Adipose tissue (tissue), 3 donors: ENCODE measurements around the gene MAGIX. TPM values are rescaled to one million over a fixed set of nuclear protein-coding genes. Genes with fewer than 3 reads are reported as not detected.

Experiments used
- H3K27ac ChIP-seq: one replicate; pipeline ENCODE4 v1.5.1; 2013; ENCODE audit warnings: low read depth, low read length
- WGBS, 3 donors: extraction: QIAGEN DNeasy Blood & Tissue Kit; methylation state at CpG; one replicate each; pipeline ENCODE4 v1.1.7; 2013; 5-methylcytosine and 5-hydroxymethylcytosine counted together
- polyA plus RNA-seq, 3 donors: library from polyadenylated mRNA; stranded (reverse); fragments of 200-250 nt; gene quantifications; one replicate each; pipeline ENCODE4 v1.2.3, GENCODE V29; 2013
- donor health status: healthy with polysubstance abuse.
- donor health status: Bipolar disorder and iron deficiency.
- donor health status: healthy.

Gene MAGIX
- polyA plus RNA-seq, 3 donors, result 3.3 to 12.7 (median 3.4) TPM

DNA sequence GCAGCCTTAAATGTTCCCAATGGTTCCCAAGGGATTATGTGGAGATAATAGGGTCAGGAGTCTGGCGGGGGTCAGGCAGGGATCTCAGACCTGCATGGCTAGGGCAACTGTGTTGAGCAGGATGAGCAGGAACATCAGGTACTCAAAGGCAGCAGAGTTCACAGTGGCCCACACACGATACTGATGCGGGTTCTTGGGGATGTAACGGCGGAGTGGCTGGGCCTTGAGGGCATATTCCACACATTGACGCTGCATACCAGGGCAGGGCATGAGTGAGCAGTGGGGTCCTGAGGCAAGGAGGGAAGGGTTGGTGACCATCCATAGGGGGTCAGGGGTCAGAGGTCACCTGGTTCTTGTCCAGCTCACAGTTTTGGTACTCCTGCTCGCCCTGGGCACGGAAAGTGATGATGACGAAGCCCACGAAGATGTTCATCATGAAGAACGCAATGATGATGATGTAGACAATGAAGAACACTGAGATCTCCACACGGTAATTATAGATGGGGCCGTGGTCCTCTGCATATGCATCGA, 52.5 kb downstream of the MAGIX start:
- H3K27ac ChIP-seq, result no peak overlapping the region
- 76 to 87% (median 81%) methylated on average over 8 to 14 of the region's 14 CpGs for WGBS, 3 donors

Other genes starting within 250 kb of the MAGIX start
- 1 to 10 TPM; 2.9 to 4.8 (median 3.5) TPM for gene PIM2, start 243.7 kb upstream of the MAGIX start, polyA plus RNA-seq
- gene OTUD5, start 205.2 kb upstream of the MAGIX start, polyA plus RNA-seq, result 10 to 100 TPM; 17.6 to 37.9 (median 31.4) TPM
- gene KCND1, start 190.9 kb upstream of the MAGIX start, polyA plus RNA-seq, result 1 to 10 TPM in 2 of 3 donors, under 1 TPM in 1; 0.46 to 4.7 (median 1.0) TPM
- gene GRIPAP1, start 160.5 kb upstream of the MAGIX start, polyA plus RNA-seq, result 10 to 100 TPM; 13.8 to 25.9 (median 22.2) TPM
- 10 to 100 TPM; 14.9 to 83.9 (median 71.1) TPM for gene TFE3, start 119.4 kb upstream of the MAGIX start, polyA plus RNA-seq
- gene CCDC120, start 103.8 kb upstream of the MAGIX start, polyA plus RNA-seq, result 1 to 10 TPM; 1.4 to 3.8 (median 2.4) TPM
- 10 to 100 TPM in 2 of 3 donors, 1 to 10 TPM in 1; 5.9 to 25.4 (median 15.8) TPM for gene PRAF2, start 88.8 kb upstream of the MAGIX start, polyA plus RNA-seq
- gene WDR45, start 82.9 kb upstream of the MAGIX start, polyA plus RNA-seq, result 10 to 100 TPM; 49.9 to 92.9 (median 88.5) TPM
- 10 to 100 TPM in 2 of 3 donors, 1 to 10 TPM in 1; 8.7 to 19.0 (median 12.9) TPM for gene GPKOW, start 39.0 kb upstream of the MAGIX start, polyA plus RNA-seq
- gene PLP2, start 9.1 kb downstream of the MAGIX start, polyA plus RNA-seq, result 100 to 1,000 TPM in 2 of 3 donors, 10 to 100 TPM in 1; 82.9 to 246 (median 116) TPM
- 1 to 10 TPM; 6.0 to 8.4 (median 7.8) TPM for gene PRICKLE3, start 23.6 kb downstream of the MAGIX start, polyA plus RNA-seq
- 1 to 10 TPM; 1.4 to 6.8 (median 2.1) TPM for gene SYP, start 37.4 kb downstream of the MAGIX start, polyA plus RNA-seq
- gene CACNA1F, start 70.6 kb downstream of the MAGIX start, polyA plus RNA-seq, result under 1 TPM; 0.10 to 0.79 (median 0.10) TPM
- gene CCDC22, start 72.7 kb downstream of the MAGIX start, polyA plus RNA-seq, result 10 to 100 TPM in 1 of 3 donors, 1 to 10 TPM in 2; 7.6 to 11.4 (median 9.8) TPM
- under 1 TPM; 0.11 to 0.16 (median 0.12) TPM for gene FOXP3, start 102.0 kb downstream of the MAGIX start, polyA plus RNA-seq
- gene PPP1R3F, start 107.0 kb downstream of the MAGIX start, polyA plus RNA-seq, result 1 to 10 TPM; 2.4 to 3.1 (median 2.8) TPM
- gene GAGE10, start 140.9 kb downstream of the MAGIX start, polyA plus RNA-seq, result not detected
- not detected for gene GAGE12J, start 159.3 kb downstream of the MAGIX start, polyA plus RNA-seq
- not detected for gene GAGE13, start 168.8 kb downstream of the MAGIX start, polyA plus RNA-seq